Mucosa of descending colon (tissue), 3 donors: ENCODE data around the gene FKBP8. TPM values are rescaled to one million over a fixed set of nuclear protein-coding genes. Genes with fewer than 3 reads are reported as not detected.
"Not testable (repeated sequence)": the region's sequence is repeated elsewhere in the genome, so short reads cannot be mapped to it uniquely, and the experiment has no call there.

Experiments used
- ATAC-seq: fragments of 200-7000 bp; cut with Tn5 transposase; one replicate; pipeline ENCODE4 v1.9.1; 2020; ENCODE audit warnings: mild to moderate bottlenecking, moderate library complexity
- DNase-seq, 3 donors: peaks; one replicate each; pipeline ENCODE4 v3.0.0-alpha.2; 2020
- H3K36me3 ChIP-seq: fragments of 200-600 bp; one replicate; pipeline ENCODE4 v1.8.0; 2021; ENCODE audit warnings: low read depth, mild to moderate bottlenecking
- H3K4me1 ChIP-seq: fragments of 200-600 bp; one replicate; pipeline ENCODE4 v1.8.0; 2021; ENCODE audit warnings: low read depth, mild to moderate bottlenecking
- H3K4me3 ChIP-seq: fragments of 200-600 bp; one replicate; pipeline ENCODE4 v1.8.0; 2021; ENCODE audit warnings: mild to moderate bottlenecking
- H3K9me3 ChIP-seq: fragments of 200-600 bp; one replicate; pipeline ENCODE4 v1.8.0; 2021; ENCODE audit warnings: mild to moderate bottlenecking
- CTCF ChIP-seq: fragments of 200-600 bp; IDR thresholded peaks from one replicate; pipeline ENCODE4 v1.8.0; 2022; ENCODE audit warnings: antibody characterized with exemption, mild to moderate bottlenecking
- intact Hi-C, 2 donors: fragments of 100-400 bp; cut with DNase I in 1 of 2; cut with micrococcal nuclease in 1 of 2; formaldehyde crosslinking; loops; one replicate each; pipeline versions ENCODE4 v1.11.0 to v1.11.1; 2022; cut with DNase I, micrococcal nuclease
- total RNA-seq, 3 donors: library from RNA; stranded (reverse); fragmentation: NEBNext Ultra II Directional in 2 of 3; extraction: Animal tissue kit (Norgen Biotek cat#: 25700) in 2 of 3; gene quantifications; one replicate each; pipeline versions ENCODE4 v1.2.1 to v1.2.4, GENCODE V29; 2021 to 2023
- donor health status: DM: no; HTN: no; CAD: no; lungs with moderate emphysema.
- donor health status: DM: no; HTN: no; CAD: no.
- donor health status: DM: no; HTN: yes; CAD: no.

Gene FKBP8
- total RNA-seq, 3 donors from 2014 or later = 152 to 256 (median 162) TPM

GRCh38 chr19:18557411-18558201, 14.2 kb upstream of the FKBP8 start, which contains the start of gene KXD1:
Gene KXD1 (plus strand): TSS chr19:18557870. CDS start chr19:18562057, 4,187 bp downstream.
- intact Hi-C loops = no loop called here
- H3K9me3 ChIP-seq = no peaks in the 10 kb centered on the region

GRCh38 chr19:18551631-18552030, 8.3 kb upstream of the FKBP8 start:
- Histone ChIP-seq H3K4me3 (no peak overlapping the region), H3K36me3 (no peaks in the 10 kb centered on the region), H3K9me3 (no peaks in the 10 kb centered on the region), H3K4me1 (no peaks in the 10 kb centered on the region)
- intact Hi-C loops = no loop called here
- no peak for TF ChIP-seq CTCF
- DNase-seq = no peak
- ATAC-seq = no peak

More at GRCh38 chr19:18557411-18558201, 14.2 kb upstream of the FKBP8 start, which contains the start of gene KXD1:
- DNase-seq (peak; percentile 96 to 99 (median 99)), ATAC-seq (peak; percentile 99)
- no peak for TF ChIP-seq CTCF
- Histone ChIP-seq H3K4me1 (peaks cover 6% of the 10 kb centered on the region), H3K36me3 (no peaks in the 10 kb centered on the region), H3K4me3 (peak within 1 kb of the TSS; percentile 62)

GRCh38 chr19:18543814-18544475, 572 bp upstream of the FKBP8 start:
- Histone ChIP-seq H3K9me3 (no peaks in the 10 kb centered on the region), H3K4me3 (no peak overlapping the region), H3K36me3 (no peaks in the 10 kb centered on the region), H3K4me1 (peaks cover 11% of the 10 kb centered on the region)
- DNase-seq (peak; percentile 75 to 88 (median 82)), ATAC-seq (peak; percentile 92)
- no peak for TF ChIP-seq CTCF
- intact Hi-C loops = no loop called here

GRCh38 chr19:18541992-18542940, 1.1 kb downstream of the FKBP8 start:
- Histone ChIP-seq H3K9me3 (no peaks in the 10 kb centered on the region), H3K4me1 (peaks cover 11% of the 10 kb centered on the region), H3K36me3 (no peaks in the 10 kb centered on the region), H3K4me3 (peak overlapping the region; percentile 63)
- intact Hi-C loops = no loop called here
- DNase-seq = no peak
- no peak for ATAC-seq
- TF ChIP-seq CTCF = no peak

- ATAC-seq (no peak), DNase-seq (no peak)
- H3K36me3 ChIP-seq = no peaks in the 10 kb centered on the region
These were observed 1.9 kb downstream of the FKBP8 start for GRCh38 chr19:18541258-18541991.

GRCh38 chr19:18540200-18540599, 3.2 kb downstream of the FKBP8 start:
- H3K4me3 ChIP-seq, DNase-seq, intact Hi-C loops, H3K36me3 ChIP-seq, H3K9me3 ChIP-seq, ATAC-seq: not testable (repeated sequence)
- H3K4me1 ChIP-seq = peaks cover 11% of the 10 kb centered on the region

More at GRCh38 chr19:18541258-18541991, 1.9 kb downstream of the FKBP8 start:
- no peak overlapping the region for H3K4me3 ChIP-seq
- no peak for TF ChIP-seq CTCF
- no peaks in the 10 kb centered on the region for H3K9me3 ChIP-seq
- peaks cover 11% of the 10 kb centered on the region for H3K4me1 ChIP-seq
- intact Hi-C loops = no loop called here
